HEK293 (cell line): ENCODE data around the gene IRX3.
A peak's percentile ranks its signal among the peaks of the same experiment; 100 is the strongest.

Experiments
- CTCF ChIA-PET: fragments of 350-600 bp; formaldehyde crosslinking; extraction: SDS; loops from one replicate; lab custom pipeline; 2021; ENCODE audit warnings: antibody characterized with exemption; lab: Yijun Ruan, JAX
- POLR2A ChIA-PET: fragments of 300-600 bp; formaldehyde crosslinking; extraction: SDS; loops from one replicate; lab custom pipeline; 2020; ENCODE audit warnings: antibody characterized with exemption, inconsistent platforms; lab: Yijun Ruan, JAX
- H3K27ac ChIP-seq: fragments of 200-500 bp; sonication (Bioruptor generic); 2 replicates; pipeline ENCODE4 v1.5.1; 2014; ENCODE audit warnings: low read depth, low read length, control low read depth, inconsistent platforms; ENCODE audit errors: extremely low read depth
- H3K36me3 ChIP-seq, 2 experiments: fragments of 200-500 bp in 1 of 2; sonication (Bioruptor generic) in 1 of 2; 1 replicate in 1 of 2; 2 replicates in 1 of 2; pipeline ENCODE4 v1.5.1; 2014 to 2017; ENCODE audit warnings: inconsistent platforms in 2 of 2, low read length in 2 of 2; ENCODE audit not compliant: control insufficient read depth in 2 of 2, insufficient read depth in 1 of 2
- H3K4me1 ChIP-seq: fragments of 200-500 bp; sonication (Bioruptor generic); 2 replicates; pipeline ENCODE4 v1.5.1; 2014; ENCODE audit warnings: mild to moderate bottlenecking, low read length, inconsistent platforms; ENCODE audit not compliant: control insufficient read depth, insufficient read depth
- H3K4me3 ChIP-seq: 2 replicates; pipeline ENCODE4 v1.5.1; 2011; ENCODE audit warnings: low read depth, mild to moderate bottlenecking, control low read depth, low read length, moderate library complexity
- H3K9me3 ChIP-seq: fragments of 200-500 bp; sonication (Bioruptor generic); 2 replicates; pipeline ENCODE4 v1.5.1; 2014; ENCODE audit warnings: low read depth, low read length, inconsistent platforms; ENCODE audit not compliant: control insufficient read depth, insufficient read depth
- KLF7 ChIP-seq: fragments of 450-650 bp; formaldehyde crosslinking; IDR thresholded peaks from 2 replicates; pipeline ENCODE4 v1.5.1; 2016; ENCODE audit warnings: missing biosample characterization, missing genetic modification characterization, borderline replicate concordance
- KLF9 ChIP-seq: fragments of 450-650 bp; formaldehyde crosslinking; IDR thresholded peaks from 2 replicates; pipeline ENCODE4 v1.5.1; 2016; ENCODE audit warnings: missing biosample characterization, missing genetic modification characterization, low read depth
- PRDM1 ChIP-seq: fragments of 450-650 bp; formaldehyde crosslinking; IDR thresholded peaks from 2 replicates; pipeline ENCODE4; 2016; ENCODE audit warnings: missing biosample characterization, missing genetic modification characterization
- SP7 ChIP-seq: fragments of 450-650 bp; formaldehyde crosslinking; IDR thresholded peaks from 2 replicates; pipeline ENCODE4 v1.5.1; 2016; ENCODE audit warnings: missing biosample characterization, missing genetic modification characterization
- ZNF121 ChIP-seq: fragments of 450-650 bp; formaldehyde crosslinking; IDR thresholded peaks from 2 replicates; pipeline ENCODE4 v1.5.1; 2016; ENCODE audit warnings: missing biosample characterization, missing genetic modification characterization
- ZNF274 ChIP-seq, 2 experiments: fragments of 200-500 bp in 1 of 2; fragments of 450-650 bp in 1 of 2; sonication (Bioruptor generic) in 1 of 2; formaldehyde crosslinking in 1 of 2; IDR thresholded peaks; 2 replicates each; pipeline versions ENCODE4 v1.5.1 to v1.6.1; 2014 to 2016; ENCODE audit warnings: borderline replicate concordance in 1 of 2, inconsistent platforms in 1 of 2, low read length in 1 of 2, missing biosample characterization in 1 of 2, missing genetic modification characterization in 1 of 2
- ZNF529 ChIP-seq: fragments of 450-650 bp; formaldehyde crosslinking; IDR thresholded peaks from 2 replicates; pipeline ENCODE4 v1.5.1; 2017; ENCODE audit warnings: missing genetic modification characterization, missing biosample characterization; ENCODE audit not compliant: insufficient replicate concordance
- ZNF664 ChIP-seq: fragments of 450-650 bp; formaldehyde crosslinking; IDR thresholded peaks from 2 replicates; pipeline ENCODE4 v1.5.1; 2016; ENCODE audit warnings: missing biosample characterization, missing genetic modification characterization
- TF ChIP-seq, protein P1 (sequence below): fragments of 450-650 bp; formaldehyde crosslinking; IDR thresholded peaks from 2 replicates; pipeline ENCODE4 v1.5.1; 2017; ENCODE audit warnings: missing biosample characterization, missing genetic modification characterization
- TF ChIP-seq, protein P2 (sequence below): fragments of 450-650 bp; formaldehyde crosslinking; IDR thresholded peaks from 2 replicates; pipeline ENCODE4 v1.5.1; 2016; ENCODE audit warnings: missing biosample characterization, missing genetic modification characterization
- TF ChIP-seq, protein P3 (sequence below): fragments of 450-650 bp; formaldehyde crosslinking; IDR thresholded peaks from 2 replicates; pipeline ENCODE4 v1.5.1; 2017; ENCODE audit warnings: missing biosample characterization, missing genetic modification characterization

Gene IRX3

DNA sequence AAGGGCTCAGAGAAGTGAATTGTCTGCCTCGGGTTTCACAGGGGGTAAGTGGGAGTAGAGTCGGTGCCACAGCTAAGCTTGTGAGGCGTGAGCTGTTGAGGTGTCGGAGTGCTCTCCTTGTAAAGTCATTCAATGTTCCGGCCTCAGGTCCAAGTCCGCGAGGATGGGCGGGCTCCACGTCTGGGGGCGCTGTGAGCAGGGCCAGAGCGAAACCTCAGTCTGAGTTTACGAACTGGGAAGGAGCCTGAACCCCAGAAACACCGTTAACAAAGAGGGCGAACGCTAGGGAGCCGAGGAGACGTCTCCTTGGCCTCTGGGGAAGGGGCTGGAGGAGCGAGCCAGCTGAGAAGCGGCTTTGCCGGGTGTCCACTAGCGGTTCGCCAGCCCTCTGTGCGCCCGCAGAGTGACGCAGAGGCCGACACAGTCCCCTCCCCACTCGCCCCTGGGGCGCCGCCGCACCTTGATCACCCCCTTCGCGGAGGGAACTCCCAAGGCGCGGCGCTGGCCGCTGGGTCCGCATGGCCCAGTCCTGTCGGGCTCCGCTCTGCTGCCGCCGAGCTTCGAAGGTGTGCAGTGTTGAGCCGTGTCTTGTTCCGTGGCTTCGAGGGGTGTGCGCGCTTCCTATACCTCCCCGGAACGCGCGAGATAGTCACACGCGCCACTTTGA is 4.9 kb downstream of the IRX3 start:
- peaks cover 5% of the 10 kb centered on the region for H3K4me1 ChIP-seq
- H3K27ac ChIP-seq: no peak overlapping the region
- peaks cover 10 to 29% of the 10 kb centered on the region in 2 experiments for H3K36me3 ChIP-seq
- CTCF ChIA-PET: interaction anchor here (0.6 kb wide), 1 partner anchor 26 kb away, joined by 3 read pairs; no protein-coding TSS in a partner anchor
- H3K9me3 ChIP-seq: no peaks in the 10 kb centered on the region
- H3K4me3 ChIP-seq: no peak overlapping the region
- POLR2A ChIA-PET: no interaction called here
- TF ChIP-seq, protein P1, sequence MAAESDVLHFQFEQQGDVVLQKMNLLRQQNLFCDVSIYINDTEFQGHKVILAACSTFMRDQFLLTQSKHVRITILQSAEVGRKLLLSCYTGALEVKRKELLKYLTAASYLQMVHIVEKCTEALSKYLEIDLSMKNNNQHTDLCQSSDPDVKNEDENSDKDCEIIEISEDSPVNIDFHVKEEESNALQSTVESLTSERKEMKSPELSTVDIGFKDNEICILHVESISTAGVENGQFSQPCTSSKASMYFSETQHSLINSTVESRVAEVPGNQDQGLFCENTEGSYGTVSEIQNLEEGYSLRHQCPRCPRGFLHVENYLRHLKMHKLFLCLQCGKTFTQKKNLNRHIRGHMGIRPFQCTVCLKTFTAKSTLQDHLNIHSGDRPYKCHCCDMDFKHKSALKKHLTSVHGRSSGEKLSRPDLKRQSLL: no peak
- TF ChIP-seq KLF9 (no peak), KLF7 (tag by site-specific recombination) (no peak), ZNF664 (tag by site-specific recombination) (no peak), ZNF529 (tag by site-specific recombination) (no peak), ZNF121 (tag by site-specific recombination) (no peak), ZNF274 (IDR thresholded peaks at IDR 0.05; ENCODE audit: low read length) (no peak), ZNF274 (tag by site-specific recombination; IDR thresholded peaks at IDR 0.05; ENCODE audit: borderline replicate concordance) (no peak)
- TF ChIP-seq, protein P2, sequence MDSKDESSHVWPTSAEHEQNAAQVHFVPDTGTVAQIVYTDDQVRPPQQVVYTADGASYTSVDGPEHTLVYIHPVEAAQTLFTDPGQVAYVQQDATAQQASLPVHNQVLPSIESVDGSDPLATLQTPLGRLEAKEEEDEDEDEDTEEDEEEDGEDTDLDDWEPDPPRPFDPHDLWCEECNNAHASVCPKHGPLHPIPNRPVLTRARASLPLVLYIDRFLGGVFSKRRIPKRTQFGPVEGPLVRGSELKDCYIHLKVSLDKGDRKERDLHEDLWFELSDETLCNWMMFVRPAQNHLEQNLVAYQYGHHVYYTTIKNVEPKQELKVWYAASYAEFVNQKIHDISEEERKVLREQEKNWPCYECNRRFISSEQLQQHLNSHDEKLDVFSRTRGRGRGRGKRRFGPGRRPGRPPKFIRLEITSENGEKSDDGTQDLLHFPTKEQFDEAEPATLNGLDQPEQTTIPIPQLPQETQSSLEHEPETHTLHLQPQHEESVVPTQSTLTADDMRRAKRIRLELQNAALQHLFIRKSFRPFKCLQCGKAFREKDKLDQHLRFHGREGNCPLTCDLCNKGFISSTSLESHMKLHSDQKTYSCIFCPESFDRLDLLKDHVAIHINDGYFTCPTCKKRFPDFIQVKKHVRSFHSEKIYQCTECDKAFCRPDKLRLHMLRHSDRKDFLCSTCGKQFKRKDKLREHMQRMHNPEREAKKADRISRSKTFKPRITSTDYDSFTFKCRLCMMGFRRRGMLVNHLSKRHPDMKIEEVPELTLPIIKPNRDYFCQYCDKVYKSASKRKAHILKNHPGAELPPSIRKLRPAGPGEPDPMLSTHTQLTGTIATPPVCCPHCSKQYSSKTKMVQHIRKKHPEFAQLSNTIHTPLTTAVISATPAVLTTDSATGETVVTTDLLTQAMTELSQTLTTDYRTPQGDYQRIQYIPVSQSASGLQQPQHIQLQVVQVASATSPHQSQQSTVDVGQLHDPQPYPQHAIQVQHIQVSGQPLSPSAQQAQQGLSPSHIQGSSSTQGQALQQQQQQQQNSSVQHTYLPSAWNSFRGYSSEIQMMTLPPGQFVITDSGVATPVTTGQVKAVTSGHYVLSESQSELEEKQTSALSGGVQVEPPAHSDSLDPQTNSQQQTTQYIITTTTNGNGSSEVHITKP (tag by site-specific recombination): no peak

DNA sequence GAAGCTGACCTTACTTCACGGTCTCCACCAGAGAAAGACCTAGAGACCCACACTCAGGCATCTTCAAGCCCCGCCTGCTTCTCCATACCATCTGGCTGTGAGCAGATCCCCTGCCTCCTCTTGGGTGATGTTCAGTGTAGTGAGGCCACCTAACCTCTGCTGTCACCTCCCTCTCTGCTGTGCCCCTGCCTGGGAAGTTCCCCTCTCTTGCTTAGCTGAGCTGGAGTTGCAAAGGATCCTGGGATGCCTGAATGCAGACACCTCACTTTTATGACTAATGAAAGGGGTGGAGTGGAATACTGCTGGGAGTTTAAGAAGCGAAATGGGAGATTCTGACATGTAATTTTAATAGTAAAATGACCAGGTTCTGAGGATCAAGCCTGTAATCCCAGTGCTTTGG is 5.8 kb downstream of the IRX3 start:
- peaks cover 10 to 29% of the 10 kb centered on the region in 2 experiments for H3K36me3 ChIP-seq
- POLR2A ChIA-PET: interaction anchor here (0.7 kb wide), 1 partner anchor 19 kb away, joined by 3 read pairs; no protein-coding TSS in a partner anchor
- CTCF ChIA-PET: interaction anchor here (0.7 kb wide), 1 partner anchor 77 kb away, joined by 3 read pairs; no protein-coding TSS in a partner anchor
- peaks cover 5% of the 10 kb centered on the region for H3K4me1 ChIP-seq
- no peaks in the 10 kb centered on the region for H3K9me3 ChIP-seq
- no peak overlapping the region for H3K4me3 ChIP-seq
- H3K27ac ChIP-seq: no peak overlapping the region
- 0 out of 2 replicates have a peak, but pooled peaks have one; percentile 8 for TF ChIP-seq PRDM1 (tag by site-specific recombination)
- 0 out of 2 replicates have a peak, but pooled peaks have one; percentile 32 for TF ChIP-seq SP7 (tag by site-specific recombination)
- TF ChIP-seq, protein P3, sequence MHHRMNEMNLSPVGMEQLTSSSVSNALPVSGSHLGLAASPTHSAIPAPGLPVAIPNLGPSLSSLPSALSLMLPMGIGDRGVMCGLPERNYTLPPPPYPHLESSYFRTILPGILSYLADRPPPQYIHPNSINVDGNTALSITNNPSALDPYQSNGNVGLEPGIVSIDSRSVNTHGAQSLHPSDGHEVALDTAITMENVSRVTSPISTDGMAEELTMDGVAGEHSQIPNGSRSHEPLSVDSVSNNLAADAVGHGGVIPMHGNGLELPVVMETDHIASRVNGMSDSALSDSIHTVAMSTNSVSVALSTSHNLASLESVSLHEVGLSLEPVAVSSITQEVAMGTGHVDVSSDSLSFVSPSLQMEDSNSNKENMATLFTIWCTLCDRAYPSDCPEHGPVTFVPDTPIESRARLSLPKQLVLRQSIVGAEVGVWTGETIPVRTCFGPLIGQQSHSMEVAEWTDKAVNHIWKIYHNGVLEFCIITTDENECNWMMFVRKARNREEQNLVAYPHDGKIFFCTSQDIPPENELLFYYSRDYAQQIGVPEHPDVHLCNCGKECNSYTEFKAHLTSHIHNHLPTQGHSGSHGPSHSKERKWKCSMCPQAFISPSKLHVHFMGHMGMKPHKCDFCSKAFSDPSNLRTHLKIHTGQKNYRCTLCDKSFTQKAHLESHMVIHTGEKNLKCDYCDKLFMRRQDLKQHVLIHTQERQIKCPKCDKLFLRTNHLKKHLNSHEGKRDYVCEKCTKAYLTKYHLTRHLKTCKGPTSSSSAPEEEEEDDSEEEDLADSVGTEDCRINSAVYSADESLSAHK (tag by site-specific recombination): no peak
